ENCODE results near the gene GIMAP6. TPM values are rescaled to one million over a fixed set of nuclear protein-coding genes. Genes with fewer than 3 reads are reported as not detected.

Gene GIMAP6
- total and polyA plus RNA-seq, 3 donors from 2014 or later, result 3.9 to 16.2 (median 6.1) TPM

DNA sequence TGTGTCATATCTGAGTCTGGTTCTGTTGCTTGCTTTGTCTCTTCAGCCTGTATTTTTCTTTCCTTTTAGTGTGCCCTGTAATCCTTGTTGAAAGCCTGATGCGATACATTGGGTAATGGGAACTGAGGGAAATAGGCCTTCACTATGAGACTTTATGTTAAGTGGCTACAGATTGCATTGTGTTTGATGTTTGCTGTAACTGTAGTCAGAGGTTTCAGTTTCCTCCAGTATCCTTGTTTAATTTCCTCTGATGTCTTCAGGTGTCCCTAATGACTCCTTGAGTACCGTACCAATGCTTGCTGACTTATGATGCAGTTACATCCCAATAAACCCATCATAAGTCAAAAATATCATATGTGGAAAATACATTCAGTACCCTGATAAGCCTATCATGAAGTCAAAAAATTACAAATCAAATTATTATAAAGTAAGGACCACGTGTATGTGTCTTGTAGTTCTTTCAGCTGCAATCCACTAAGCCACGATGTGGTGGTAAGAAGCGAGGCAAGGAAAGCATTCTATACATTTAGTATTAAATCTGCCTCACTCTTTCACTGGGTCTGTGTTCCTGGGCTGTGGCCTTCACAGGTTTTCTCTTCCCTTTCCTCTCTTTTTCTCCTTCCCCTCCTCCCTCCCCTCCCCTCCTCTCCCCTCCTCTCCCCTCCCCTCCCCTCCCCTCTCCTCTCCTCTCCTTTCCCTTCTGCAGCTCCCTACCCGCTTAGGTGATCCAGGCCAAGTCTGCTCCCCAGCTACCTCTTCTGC, 13.3 kb upstream of the GIMAP6 start:
- intact Hi-C loops (cut with DNase I; ENCODE audit: low total_unique reads), result no loop called here
- 77 to 81% methylated on average over 6 of the region's 6 CpGs for WGBS, 2 donors
- Histone ChIP-seq H3K27me3 (no peaks in the 10 kb centered on the region), H3K4me3 (no peak overlapping the region), H3K36me3 (ENCODE audit: low read depth, missing control alignments) (no peaks in the 10 kb centered on the region), H3K4me1 (no peaks in the 10 kb centered on the region), H3K27ac (no peak overlapping the region), H3K9me3 (no peaks in the 10 kb centered on the region)
- no peak for DNase-seq
- TF ChIP-seq, protein P1, sequence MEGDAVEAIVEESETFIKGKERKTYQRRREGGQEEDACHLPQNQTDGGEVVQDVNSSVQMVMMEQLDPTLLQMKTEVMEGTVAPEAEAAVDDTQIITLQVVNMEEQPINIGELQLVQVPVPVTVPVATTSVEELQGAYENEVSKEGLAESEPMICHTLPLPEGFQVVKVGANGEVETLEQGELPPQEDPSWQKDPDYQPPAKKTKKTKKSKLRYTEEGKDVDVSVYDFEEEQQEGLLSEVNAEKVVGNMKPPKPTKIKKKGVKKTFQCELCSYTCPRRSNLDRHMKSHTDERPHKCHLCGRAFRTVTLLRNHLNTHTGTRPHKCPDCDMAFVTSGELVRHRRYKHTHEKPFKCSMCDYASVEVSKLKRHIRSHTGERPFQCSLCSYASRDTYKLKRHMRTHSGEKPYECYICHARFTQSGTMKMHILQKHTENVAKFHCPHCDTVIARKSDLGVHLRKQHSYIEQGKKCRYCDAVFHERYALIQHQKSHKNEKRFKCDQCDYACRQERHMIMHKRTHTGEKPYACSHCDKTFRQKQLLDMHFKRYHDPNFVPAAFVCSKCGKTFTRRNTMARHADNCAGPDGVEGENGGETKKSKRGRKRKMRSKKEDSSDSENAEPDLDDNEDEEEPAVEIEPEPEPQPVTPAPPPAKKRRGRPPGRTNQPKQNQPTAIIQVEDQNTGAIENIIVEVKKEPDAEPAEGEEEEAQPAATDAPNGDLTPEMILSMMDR (IDR thresholded peaks at IDR 0.05), result no peak
- no peak for TF ChIP-seq POLR2A (IDR thresholded peaks at IDR 0.05)

GRCh38 chr7:150642926-150643325, 10.7 kb upstream of the GIMAP6 start:
- TF ChIP-seq, protein P1 (IDR thresholded peaks at IDR 0.05), result no peak
- no peak for TF ChIP-seq POLR2A (IDR thresholded peaks at IDR 0.05)
- no peak for DNase-seq
- intact Hi-C loops (cut with DNase I; ENCODE audit: low total_unique reads), result no loop called here
- Histone ChIP-seq H3K27me3 (no peaks in the 10 kb centered on the region), H3K4me1 (no peaks in the 10 kb centered on the region), H3K4me3 (no peak overlapping the region), H3K27ac (no peak overlapping the region), H3K9me3 (no peaks in the 10 kb centered on the region), H3K36me3 (ENCODE audit: low read depth, missing control alignments) (no peaks in the 10 kb centered on the region)
- WGBS, 2 donors, result 90 to 93% methylated on average over 5 of the region's 5 CpGs

DNA sequence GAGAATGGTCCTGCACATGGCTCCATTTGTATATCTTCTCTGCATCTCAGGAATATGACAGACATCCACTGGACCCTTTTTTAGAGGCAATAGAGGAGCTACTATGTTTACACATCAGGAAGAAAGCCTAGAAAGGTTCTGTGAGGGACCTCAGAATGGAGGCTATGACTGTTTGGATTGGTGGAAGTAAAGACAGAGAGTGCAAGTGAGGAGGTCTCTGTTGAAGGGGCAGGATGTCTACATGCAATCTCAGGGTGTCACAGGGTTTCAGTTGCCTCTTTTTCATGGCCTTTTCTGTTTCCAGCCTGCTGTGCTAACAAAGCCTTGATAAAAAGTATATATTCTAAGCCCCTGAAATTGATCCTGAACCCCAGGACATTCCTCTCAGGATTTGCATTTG, 9.7 kb upstream of the GIMAP6 start:
- intact Hi-C loops (cut with DNase I; ENCODE audit: low total_unique reads), result no loop called here
- H3K27me3 ChIP-seq, result no peaks in the 10 kb centered on the region
- TF ChIP-seq, protein P1 (IDR thresholded peaks at IDR 0.05), result no peak
- TF ChIP-seq POLR2A (IDR thresholded peaks at IDR 0.05), result no peak
- H3K9me3 ChIP-seq, result no peaks in the 10 kb centered on the region
- no peak overlapping the region for H3K4me3 ChIP-seq
- no peak for DNase-seq
- no peaks in the 10 kb centered on the region for H3K36me3 ChIP-seq (ENCODE audit: low read depth, missing control alignments)
- no peak overlapping the region for H3K27ac ChIP-seq
- no peaks in the 10 kb centered on the region for H3K4me1 ChIP-seq

- Histone ChIP-seq H3K4me3 (no peak overlapping the region), H3K27ac (no peak overlapping the region), H3K27me3 (no peaks in the 10 kb centered on the region), H3K36me3 (ENCODE audit: low read depth, missing control alignments) (no peaks in the 10 kb centered on the region), H3K9me3 (no peaks in the 10 kb centered on the region), H3K4me1 (no peaks in the 10 kb centered on the region)
- 60 to 82% methylated on average over 1 of the region's 1 CpG for WGBS, 2 donors
- DNase-seq, result no peak
- intact Hi-C loops (cut with DNase I; ENCODE audit: low total_unique reads), result no loop called here
- TF ChIP-seq, protein P1 (IDR thresholded peaks at IDR 0.05), result no peak
- TF ChIP-seq POLR2A (IDR thresholded peaks at IDR 0.05), result no peak
Observed at GRCh38 chr7:150633926-150634325, 1.7 kb upstream of the GIMAP6 start.
